WTC11 (cell line): ENCODE data around the gene CHCHD1. TPM values are rescaled to one million over a fixed set of nuclear protein-coding genes. Genes with fewer than 3 reads are reported as not detected.

Source experiments
- ATAC-seq: fragments of 200-7000 bp; cut with Tn5 transposase; 2 replicates; pipeline ENCODE4 v1.10.0; 2021; ENCODE audit warnings: mild to moderate bottlenecking, moderate library complexity
- CTCF ChIA-PET: fragments of 300-600 bp; sonication (Branson Sonifier 250); formaldehyde crosslinking; loops from one replicate; lab custom pipeline; 2021; ENCODE audit warnings: antibody characterized with exemption; lab: Charles Lee
- POLR2A ChIA-PET: fragments of 350-600 bp; sonication (Branson Sonifier 250); formaldehyde crosslinking; loops from one replicate; lab custom pipeline; 2021; ENCODE audit warnings: antibody characterized with exemption; lab: Charles Lee
- DNase-seq: peaks from one replicate; pipeline ENCODE4 v3.0.0; 2021; ENCODE audit warnings: low spot score
- H3K27ac Mint-ChIP-seq: 2 replicates; pipeline ENCODE4 v1.8.0; 2021; ENCODE audit warnings: mixed read lengths
- H3K27me3 Mint-ChIP-seq: 2 replicates; pipeline ENCODE4 v1.8.0; 2021; ENCODE audit warnings: low read depth, mild to moderate bottlenecking, moderate library complexity, mixed read lengths
- H3K36me3 Mint-ChIP-seq: 2 replicates; pipeline ENCODE4 v1.8.0; 2021; ENCODE audit warnings: mixed read lengths
- H3K4me1 Mint-ChIP-seq: 2 replicates; pipeline ENCODE4 v1.8.0; 2022; ENCODE audit warnings: mixed read lengths
- H3K4me3 Mint-ChIP-seq: 2 replicates; pipeline ENCODE4 v1.8.0; 2021; ENCODE audit warnings: mild to moderate bottlenecking, moderate library complexity, mixed read lengths
- H3K9me3 Mint-ChIP-seq: 2 replicates; pipeline ENCODE4 v1.8.0; 2021; ENCODE audit warnings: mixed read lengths
- GTF2I ChIP-seq: fragments of 250-450 bp; sonication (Bioruptor Pico); conservative IDR thresholded peaks from 2 replicates; pipeline ENCODE4 v1.4.0; 2021; ENCODE audit warnings: mild to moderate bottlenecking
- JAZF1 ChIP-seq: fragments of 250-450 bp; sonication (Bioruptor Pico); IDR thresholded peaks from 2 replicates; pipeline ENCODE4 v1.9.0; 2021; ENCODE audit warnings: moderate library complexity, mild to moderate bottlenecking, inconsistent platforms
- JUN ChIP-seq: sonication (generic); formaldehyde crosslinking; IDR thresholded peaks from 2 replicates; pipeline ENCODE4 v1.8.0; 2023; ENCODE audit warnings: mild to moderate bottlenecking, missing genetic modification reagents
- KAT7 ChIP-seq: sonication (generic); formaldehyde crosslinking; IDR thresholded peaks from 2 replicates; pipeline ENCODE4 v1.8.1; 2023; ENCODE audit warnings: missing genetic modification reagents, mild to moderate bottlenecking, borderline replicate concordance
- MYBL2 ChIP-seq: sonication (generic); formaldehyde crosslinking; IDR thresholded peaks from 2 replicates; pipeline ENCODE4 v1.8.1; 2023; ENCODE audit warnings: mild to moderate bottlenecking, moderate library complexity, missing genetic modification reagents
- NFE2L1 ChIP-seq: sonication (generic); formaldehyde crosslinking; IDR thresholded peaks from 2 replicates; pipeline ENCODE4 v1.8.1; 2023; ENCODE audit warnings: missing genetic modification reagents
- NR1H2 ChIP-seq: sonication (generic); formaldehyde crosslinking; IDR thresholded peaks from 2 replicates; pipeline ENCODE4 v1.9.0; 2021; ENCODE audit warnings: mild to moderate bottlenecking, moderate library complexity, missing genetic modification reagents
- OVOL2 ChIP-seq: fragments of 250-450 bp; sonication (Bioruptor Pico); IDR thresholded peaks from 2 replicates; pipeline ENCODE4 v1.9.0; 2021; ENCODE audit warnings: mild to moderate bottlenecking, borderline replicate concordance
- SMAD3 ChIP-seq: sonication (generic); formaldehyde crosslinking; IDR thresholded peaks from 2 replicates; pipeline ENCODE4 v1.8.0; 2022; ENCODE audit warnings: missing genetic modification reagents, mild to moderate bottlenecking, borderline replicate concordance
- TEAD1 ChIP-seq: sonication (generic); formaldehyde crosslinking; IDR thresholded peaks from 2 replicates; pipeline ENCODE4 v1.8.0; 2022; ENCODE audit warnings: mild to moderate bottlenecking, missing genetic modification reagents
- total RNA-seq: library from RNA; stranded (reverse); gene quantifications from 3 replicates; pipeline ENCODE4 v1.2.3, GENCODE V29; 2021
- TF ChIP-seq, protein P1 (sequence below): sonication (generic); formaldehyde crosslinking; IDR thresholded peaks from 2 replicates; pipeline ENCODE4 v1.8.1; 2022; ENCODE audit warnings: missing genetic modification reagents, borderline replicate concordance
- TF ChIP-seq, protein P2 (sequence below): sonication (generic); formaldehyde crosslinking; IDR thresholded peaks from 2 replicates; pipeline ENCODE4 v1.8.1; 2023; ENCODE audit warnings: mild to moderate bottlenecking, missing genetic modification reagents, moderate library complexity
- TF ChIP-seq, protein P3 (sequence below): sonication (generic); formaldehyde crosslinking; IDR thresholded peaks from 2 replicates; pipeline ENCODE4 v1.8.1; 2023; ENCODE audit warnings: mild to moderate bottlenecking, missing genetic modification reagents
- TF ChIP-seq, protein P4 (sequence below): fragments of 250-450 bp; sonication (Bioruptor Pico); IDR thresholded peaks from 2 replicates; pipeline ENCODE4 v1.9.0; 2021; ENCODE audit warnings: mild to moderate bottlenecking
- TF ChIP-seq, protein P5 (sequence below): sonication (generic); formaldehyde crosslinking; IDR thresholded peaks from 2 replicates; pipeline ENCODE4 v1.8.1; 2022; ENCODE audit warnings: low read depth, missing genetic modification reagents, borderline replicate concordance
- TF ChIP-seq, protein P6 (sequence below): fragments of 250-450 bp; sonication (Bioruptor Pico); IDR thresholded peaks from 2 replicates; pipeline ENCODE4 v2.1.2; 2022; ENCODE audit warnings: mild to moderate bottlenecking, moderate library complexity
- TF ChIP-seq, protein P7 (sequence below): sonication (generic); formaldehyde crosslinking; IDR thresholded peaks from 2 replicates; pipeline ENCODE4 v1.8.1; 2023; ENCODE audit warnings: mild to moderate bottlenecking, missing genetic modification reagents, borderline replicate concordance

CHCHD1 gene
- total RNA-seq, 1 experiment from 2014 or later = 45.9 TPM

DNA sequence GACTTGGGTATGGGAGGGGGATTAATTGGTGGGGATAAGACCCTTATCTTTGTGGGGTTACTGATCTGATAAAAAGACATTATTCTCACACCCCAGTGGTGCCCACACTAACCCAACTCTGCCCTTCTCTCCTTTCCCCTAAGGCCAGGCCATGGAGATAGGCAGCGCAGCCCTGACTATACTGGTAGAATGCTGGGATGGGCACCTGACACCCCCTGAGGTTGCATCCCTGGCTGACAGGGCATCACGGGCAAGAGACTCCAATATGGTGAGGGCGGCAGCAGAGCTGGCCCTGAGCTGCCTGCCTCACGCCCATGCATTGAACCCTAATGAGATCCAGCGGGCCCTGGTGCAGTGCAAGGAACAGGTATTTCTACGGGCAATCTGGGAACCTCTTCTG lies 16.2 kb downstream of the CHCHD1 start:
- ATAC-seq (no peak), DNase-seq (no peak)
- H3K4me1 Mint-ChIP-seq = no peaks in the 10 kb centered on the region
- TF ChIP-seq NR1H2 (CRISPR knock-in tag) (no peak), GTF2I (no peak)
- H3K27me3 Mint-ChIP-seq = no peaks in the 10 kb centered on the region
- peaks cover 42% of the 10 kb centered on the region for H3K36me3 Mint-ChIP-seq
- ChIA-PET POLR2A (no interaction called here), CTCF (no interaction called here)
- H3K4me3 Mint-ChIP-seq = no peak overlapping the region
- H3K9me3 Mint-ChIP-seq = no peaks in the 10 kb centered on the region
- H3K27ac Mint-ChIP-seq = no peak overlapping the region

DNA sequence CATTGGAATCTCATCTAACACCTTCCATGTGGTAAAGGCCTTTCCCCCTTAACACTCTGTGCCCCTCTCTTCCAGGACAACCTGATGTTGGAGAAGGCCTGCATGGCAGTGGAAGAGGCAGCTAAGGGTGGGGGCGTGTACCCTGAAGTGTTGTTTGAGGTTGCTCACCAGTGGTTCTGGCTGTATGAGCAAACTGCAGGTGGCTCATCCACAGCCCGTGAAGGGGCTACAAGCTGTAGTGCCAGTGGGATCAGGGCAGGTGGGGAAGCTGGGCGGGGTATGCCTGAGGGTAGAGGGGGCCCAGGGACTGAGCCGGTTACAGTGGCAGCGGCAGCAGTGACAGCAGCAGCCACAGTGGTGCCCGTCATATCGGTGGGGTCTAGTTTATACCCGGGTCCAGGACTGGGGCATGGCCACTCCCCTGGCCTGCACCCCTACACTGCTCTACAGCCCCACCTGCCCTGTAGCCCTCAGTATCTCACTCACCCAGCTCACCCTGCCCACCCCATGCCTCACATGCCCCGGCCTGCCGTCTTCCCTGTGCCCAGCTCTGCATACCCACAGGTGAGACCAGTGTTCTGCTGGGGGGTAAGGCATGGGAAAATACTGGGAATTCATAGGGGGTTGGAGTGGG lies 17.2 kb downstream of the CHCHD1 start:
- CTCF ChIA-PET = no interaction called here
- no peaks in the 10 kb centered on the region for H3K9me3 Mint-ChIP-seq
- ATAC-seq = no peak

More for the DNA sequence above, 17.2 kb downstream of the CHCHD1 start:
- POLR2A ChIA-PET = no interaction called here
- Mint-ChIP-seq H3K27me3 (no peaks in the 10 kb centered on the region), H3K4me1 (no peaks in the 10 kb centered on the region), H3K27ac (no peak overlapping the region), H3K36me3 (peaks cover 47% of the 10 kb centered on the region), H3K4me3 (no peak overlapping the region)
- TF ChIP-seq, protein P1, sequence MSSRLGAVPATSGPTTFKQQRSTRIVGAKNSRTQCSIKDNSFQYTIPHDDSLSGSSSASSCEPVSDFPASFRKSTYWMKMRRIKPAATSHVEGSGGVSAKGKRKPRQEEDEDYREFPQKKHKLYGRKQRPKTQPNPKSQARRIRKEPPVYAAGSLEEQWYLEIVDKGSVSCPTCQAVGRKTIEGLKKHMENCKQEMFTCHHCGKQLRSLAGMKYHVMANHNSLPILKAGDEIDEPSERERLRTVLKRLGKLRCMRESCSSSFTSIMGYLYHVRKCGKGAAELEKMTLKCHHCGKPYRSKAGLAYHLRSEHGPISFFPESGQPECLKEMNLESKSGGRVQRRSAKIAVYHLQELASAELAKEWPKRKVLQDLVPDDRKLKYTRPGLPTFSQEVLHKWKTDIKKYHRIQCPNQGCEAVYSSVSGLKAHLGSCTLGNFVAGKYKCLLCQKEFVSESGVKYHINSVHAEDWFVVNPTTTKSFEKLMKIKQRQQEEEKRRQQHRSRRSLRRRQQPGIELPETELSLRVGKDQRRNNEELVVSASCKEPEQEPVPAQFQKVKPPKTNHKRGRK (CRISPR knock-in tag) = no peak
- TF ChIP-seq SMAD3 (CRISPR knock-in tag) (no peak), NFE2L1 (CRISPR knock-in tag) (no peak), MYBL2 (CRISPR knock-in tag) (no peak), GTF2I (no peak), OVOL2 (no peak), JUN (no peak), TEAD1 (CRISPR knock-in tag) (no peak), KAT7 (CRISPR knock-in tag) (no peak), JAZF1 (CRISPR knock-in tag) (no peak)
- TF ChIP-seq, protein P2, sequence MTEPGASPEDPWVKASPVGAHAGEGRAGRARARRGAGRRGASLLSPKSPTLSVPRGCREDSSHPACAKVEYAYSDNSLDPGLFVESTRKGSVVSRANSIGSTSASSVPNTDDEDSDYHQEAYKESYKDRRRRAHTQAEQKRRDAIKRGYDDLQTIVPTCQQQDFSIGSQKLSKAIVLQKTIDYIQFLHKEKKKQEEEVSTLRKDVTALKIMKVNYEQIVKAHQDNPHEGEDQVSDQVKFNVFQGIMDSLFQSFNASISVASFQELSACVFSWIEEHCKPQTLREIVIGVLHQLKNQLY = no peak
- TF ChIP-seq, protein P3, sequence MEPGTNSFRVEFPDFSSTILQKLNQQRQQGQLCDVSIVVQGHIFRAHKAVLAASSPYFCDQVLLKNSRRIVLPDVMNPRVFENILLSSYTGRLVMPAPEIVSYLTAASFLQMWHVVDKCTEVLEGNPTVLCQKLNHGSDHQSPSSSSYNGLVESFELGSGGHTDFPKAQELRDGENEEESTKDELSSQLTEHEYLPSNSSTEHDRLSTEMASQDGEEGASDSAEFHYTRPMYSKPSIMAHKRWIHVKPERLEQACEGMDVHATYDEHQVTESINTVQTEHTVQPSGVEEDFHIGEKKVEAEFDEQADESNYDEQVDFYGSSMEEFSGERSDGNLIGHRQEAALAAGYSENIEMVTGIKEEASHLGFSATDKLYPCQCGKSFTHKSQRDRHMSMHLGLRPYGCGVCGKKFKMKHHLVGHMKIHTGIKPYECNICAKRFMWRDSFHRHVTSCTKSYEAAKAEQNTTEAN (CRISPR knock-in tag) = no peak
- TF ChIP-seq, protein P4, sequence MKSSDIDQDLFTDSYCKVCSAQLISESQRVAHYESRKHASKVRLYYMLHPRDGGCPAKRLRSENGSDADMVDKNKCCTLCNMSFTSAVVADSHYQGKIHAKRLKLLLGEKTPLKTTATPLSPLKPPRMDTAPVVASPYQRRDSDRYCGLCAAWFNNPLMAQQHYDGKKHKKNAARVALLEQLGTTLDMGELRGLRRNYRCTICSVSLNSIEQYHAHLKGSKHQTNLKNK (CRISPR knock-in tag) = no peak
- TF ChIP-seq, protein P5, sequence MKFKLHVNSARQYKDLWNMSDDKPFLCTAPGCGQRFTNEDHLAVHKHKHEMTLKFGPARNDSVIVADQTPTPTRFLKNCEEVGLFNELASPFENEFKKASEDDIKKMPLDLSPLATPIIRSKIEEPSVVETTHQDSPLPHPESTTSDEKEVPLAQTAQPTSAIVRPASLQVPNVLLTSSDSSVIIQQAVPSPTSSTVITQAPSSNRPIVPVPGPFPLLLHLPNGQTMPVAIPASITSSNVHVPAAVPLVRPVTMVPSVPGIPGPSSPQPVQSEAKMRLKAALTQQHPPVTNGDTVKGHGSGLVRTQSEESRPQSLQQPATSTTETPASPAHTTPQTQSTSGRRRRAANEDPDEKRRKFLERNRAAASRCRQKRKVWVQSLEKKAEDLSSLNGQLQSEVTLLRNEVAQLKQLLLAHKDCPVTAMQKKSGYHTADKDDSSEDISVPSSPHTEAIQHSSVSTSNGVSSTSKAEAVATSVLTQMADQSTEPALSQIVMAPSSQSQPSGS (CRISPR knock-in tag) = no peak
- TF ChIP-seq, protein P6, sequence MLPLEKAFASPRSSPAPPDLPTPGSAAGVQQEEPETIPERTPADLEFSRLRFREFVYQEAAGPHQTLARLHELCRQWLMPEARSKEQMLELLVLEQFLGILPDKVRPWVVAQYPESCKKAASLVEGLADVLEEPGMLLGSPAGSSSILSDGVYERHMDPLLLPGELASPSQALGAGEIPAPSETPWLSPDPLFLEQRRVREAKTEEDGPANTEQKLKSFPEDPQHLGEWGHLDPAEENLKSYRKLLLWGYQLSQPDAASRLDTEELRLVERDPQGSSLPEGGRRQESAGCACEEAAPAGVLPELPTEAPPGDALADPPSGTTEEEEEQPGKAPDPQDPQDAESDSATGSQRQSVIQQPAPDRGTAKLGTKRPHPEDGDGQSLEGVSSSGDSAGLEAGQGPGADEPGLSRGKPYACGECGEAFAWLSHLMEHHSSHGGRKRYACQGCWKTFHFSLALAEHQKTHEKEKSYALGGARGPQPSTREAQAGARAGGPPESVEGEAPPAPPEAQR (CRISPR knock-in tag) = no peak
- TF ChIP-seq, protein P7, sequence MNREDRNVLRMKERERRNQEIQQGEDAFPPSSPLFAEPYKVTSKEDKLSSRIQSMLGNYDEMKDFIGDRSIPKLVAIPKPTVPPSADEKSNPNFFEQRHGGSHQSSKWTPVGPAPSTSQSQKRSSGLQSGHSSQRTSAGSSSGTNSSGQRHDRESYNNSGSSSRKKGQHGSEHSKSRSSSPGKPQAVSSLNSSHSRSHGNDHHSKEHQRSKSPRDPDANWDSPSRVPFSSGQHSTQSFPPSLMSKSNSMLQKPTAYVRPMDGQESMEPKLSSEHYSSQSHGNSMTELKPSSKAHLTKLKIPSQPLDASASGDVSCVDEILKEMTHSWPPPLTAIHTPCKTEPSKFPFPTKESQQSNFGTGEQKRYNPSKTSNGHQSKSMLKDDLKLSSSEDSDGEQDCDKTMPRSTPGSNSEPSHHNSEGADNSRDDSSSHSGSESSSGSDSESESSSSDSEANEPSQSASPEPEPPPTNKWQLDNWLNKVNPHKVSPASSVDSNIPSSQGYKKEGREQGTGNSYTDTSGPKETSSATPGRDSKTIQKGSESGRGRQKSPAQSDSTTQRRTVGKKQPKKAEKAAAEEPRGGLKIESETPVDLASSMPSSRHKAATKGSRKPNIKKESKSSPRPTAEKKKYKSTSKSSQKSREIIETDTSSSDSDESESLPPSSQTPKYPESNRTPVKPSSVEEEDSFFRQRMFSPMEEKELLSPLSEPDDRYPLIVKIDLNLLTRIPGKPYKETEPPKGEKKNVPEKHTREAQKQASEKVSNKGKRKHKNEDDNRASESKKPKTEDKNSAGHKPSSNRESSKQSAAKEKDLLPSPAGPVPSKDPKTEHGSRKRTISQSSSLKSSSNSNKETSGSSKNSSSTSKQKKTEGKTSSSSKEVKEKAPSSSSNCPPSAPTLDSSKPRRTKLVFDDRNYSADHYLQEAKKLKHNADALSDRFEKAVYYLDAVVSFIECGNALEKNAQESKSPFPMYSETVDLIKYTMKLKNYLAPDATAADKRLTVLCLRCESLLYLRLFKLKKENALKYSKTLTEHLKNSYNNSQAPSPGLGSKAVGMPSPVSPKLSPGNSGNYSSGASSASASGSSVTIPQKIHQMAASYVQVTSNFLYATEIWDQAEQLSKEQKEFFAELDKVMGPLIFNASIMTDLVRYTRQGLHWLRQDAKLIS (CRISPR knock-in tag) = no peak
- no peak for DNase-seq
